ENCODE results near the gene MLKL.

Gene MLKL

DNA sequence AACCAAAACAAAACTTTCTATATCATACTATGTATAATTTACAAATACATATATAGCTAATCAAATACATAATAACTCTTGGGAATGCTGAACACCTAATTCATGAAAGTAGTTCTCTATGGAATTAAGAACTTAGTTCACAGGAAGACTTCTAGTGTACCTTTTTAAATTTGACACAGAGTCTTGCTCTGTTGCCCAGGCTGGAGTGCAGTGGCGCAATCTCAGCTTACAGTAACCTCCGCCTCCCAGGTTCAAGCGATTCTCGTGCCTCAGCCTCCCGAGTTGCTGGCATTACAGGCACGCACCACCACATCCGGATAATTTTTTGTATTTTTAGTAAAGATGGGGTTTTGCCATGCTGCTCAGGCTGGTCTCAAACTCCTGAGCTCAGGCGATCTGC lies 58.7 kb downstream of the MLKL start:
- no peak for DNase-seq

DNA sequence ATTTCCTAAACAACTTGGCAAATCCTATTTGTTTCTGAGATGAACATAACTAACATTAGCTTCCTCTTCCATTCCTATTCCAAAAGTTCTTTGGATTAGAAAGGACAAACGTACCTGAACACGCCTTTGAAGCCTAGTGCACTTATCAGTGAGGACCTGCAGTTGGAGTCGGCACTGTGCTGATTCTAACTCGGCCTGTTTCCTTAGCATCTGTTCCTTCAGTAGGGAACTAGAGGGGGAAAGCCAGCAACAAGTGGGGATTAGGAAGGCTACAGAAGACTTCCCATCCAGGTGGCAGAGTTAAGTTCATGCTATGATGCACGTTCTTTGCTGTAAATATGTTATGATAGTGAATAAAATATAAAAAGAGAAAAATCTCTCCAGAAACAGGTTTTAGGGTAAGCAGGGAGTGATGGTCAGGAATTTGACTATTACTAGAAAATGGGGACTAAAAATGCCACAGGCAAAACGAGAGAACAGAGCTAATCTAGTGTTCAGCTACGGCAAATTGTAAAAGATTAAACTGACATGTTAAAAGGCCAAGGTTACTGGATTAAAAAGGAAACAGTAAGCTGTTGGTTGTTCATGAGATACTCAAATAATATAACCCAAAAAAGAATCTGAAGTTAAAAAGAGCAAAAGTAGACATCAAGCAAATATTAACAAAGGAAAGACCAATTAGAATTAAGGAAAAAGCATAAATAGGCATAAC lies 62.8 kb downstream of the MLKL start:
- no peak for DNase-seq

DNA sequence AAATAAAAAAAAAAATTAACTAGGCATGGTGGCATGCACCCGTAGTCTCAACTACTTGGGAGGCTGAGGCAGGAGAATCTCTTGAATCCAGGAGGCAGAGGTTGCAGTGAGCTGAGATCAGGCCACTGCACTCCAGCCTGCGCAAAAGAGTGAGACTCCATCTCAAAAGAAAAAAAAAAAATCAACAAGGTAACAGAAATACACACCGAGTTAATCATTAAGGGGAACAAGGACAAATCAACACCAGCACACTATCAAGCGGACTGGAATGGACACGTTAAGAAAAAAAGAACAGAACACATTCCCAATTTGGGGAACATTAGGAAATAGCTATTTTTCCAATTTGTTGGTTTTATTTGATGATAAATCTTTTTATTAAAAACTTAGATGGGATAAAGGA lies 65.4 kb downstream of the MLKL start:
- DNase-seq = no peak

DNA sequence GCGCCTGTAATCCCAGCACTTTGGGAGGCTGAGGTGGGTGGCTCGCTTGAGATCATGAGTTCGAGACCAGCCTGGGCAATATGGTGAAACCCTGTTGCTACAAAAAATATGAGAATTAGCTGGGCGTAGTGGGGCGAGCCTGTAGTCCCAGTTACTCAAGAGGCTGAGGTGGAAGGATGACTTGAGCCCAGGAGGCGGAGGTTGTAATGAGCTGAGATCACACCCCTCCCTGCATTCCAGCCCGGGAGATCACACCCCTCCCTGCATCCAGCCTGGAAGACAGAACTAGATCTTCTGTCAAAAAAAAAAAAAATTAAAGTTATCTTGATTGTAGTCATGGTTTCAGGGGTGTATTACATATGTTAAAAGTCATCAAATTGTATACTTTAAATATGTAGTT lies 67.0 kb downstream of the MLKL start:
- no peak for DNase-seq

DNA sequence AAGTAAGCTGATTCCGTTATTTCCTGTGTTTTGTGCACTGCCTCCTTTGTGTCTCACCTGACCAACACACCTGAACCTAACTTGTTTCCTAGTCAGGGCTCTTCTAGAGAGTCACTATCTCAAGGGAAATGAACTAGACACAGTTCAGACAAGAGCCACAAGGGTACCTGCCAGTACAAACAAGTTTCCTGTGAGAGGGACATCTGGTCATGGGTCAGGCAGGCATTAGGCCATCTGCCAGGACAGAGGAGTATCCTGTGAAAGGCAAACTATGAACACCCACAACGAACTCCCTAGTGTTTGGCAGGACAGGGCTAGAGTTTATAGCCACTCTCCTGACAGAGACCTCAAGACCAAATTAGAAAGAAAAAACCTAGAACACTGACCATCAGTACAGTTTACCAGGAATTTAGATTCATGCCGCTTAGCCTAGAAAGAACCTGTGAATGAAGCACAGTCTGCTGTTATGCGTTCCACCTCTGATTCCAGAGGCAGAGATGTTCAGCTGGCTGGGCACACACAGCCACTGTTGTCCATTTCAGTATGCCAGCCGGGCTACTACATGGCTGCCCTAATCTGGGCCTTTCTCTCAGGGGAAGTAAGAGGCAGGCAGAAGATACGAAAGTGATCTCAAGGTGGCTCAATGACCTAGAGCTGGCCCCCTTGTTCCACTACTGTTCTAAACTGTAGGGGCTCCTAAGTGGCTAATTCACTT lies 73.0 kb downstream of the MLKL start:
- no peak for DNase-seq

DNA sequence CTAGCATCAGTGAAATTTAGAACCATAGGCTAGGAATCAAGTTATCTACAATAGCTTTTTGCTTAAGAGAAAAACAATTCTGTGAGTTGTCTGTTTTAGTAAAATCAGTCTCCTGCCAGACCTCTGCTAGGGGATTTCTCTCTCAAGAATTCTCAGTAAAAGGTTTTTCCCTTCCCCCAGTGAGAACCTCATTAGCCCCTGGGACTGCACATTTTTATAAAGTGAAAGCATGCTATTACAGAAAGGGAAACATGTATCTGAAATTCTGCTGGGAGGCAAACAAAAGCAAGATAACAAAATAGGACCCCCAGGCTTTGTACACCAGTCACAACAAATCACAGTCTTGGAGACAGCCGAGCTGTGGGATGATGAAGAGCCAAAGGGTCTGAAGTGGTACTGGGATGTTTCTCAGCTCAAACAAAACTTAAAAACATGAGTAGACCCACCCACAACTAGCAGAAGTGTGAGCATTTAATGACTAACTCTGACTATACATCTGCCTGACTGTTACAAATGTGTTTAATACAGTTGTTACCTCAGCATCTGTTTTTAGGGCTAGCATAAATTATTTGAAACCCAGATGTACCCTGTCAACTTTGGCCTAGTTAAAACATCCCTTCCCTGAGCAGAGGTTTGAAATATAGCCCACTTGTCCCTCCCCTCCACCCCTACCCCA lies 73.8 kb downstream of the MLKL start:
- no peak for DNase-seq

DNA sequence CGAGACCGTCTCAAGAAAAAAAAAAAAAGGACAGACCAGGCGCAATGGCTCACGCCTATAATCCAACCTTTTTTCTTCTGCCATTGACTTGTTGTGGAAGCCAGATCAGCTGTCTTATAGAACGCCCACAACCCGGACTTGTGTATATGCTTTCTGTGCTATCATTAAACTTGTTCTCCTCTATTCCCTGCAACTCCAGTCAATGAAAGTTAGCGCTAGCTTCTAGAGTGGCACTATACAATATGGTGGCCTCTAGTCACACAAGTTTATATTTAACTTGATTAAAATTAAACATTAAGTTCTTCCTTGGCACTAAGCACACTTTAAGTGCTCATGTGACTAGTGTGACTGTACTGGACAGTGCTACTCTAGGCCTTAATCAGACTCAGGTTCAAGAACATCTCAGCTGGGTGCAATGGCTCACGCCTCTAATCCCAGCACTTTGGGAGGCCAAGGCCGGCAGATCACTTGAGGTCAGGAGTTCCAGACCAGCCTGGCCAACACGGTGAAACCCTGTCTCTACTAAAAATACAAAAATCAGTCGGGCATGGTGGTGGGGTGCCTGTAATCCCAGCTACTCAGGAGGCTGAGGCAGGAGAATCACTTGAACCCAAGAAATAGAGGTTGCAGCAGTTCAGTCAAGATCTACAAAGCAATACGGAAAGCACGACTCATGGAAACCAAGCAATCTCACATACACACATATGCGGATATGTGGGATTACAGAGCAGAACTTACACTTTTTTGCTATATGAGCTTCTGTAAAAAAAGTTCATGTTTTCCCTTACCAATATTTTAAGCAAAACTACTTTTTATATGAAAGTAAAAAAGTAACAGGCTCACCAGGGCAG lies 74.9 kb downstream of the MLKL start:
- no peak for DNase-seq

DNA sequence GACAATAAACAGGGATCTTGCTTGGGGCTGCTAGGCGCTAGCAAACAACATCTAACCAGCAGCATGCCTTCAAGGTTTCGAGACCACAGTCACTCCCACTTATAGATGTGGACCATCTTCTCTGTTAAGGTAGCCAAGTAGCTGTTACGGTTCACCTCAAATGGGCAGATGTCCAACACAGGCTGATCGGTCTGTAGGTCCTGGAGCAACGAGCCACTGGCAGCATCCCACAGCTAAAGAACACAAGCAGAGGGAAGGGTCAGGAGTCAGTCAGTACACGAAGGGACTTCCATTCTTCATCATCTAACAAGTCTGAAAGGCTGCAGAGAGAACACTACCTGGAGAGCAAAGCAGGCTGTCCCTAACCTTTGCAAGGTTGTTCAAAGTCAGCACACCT lies 76.8 kb downstream of the MLKL start:
- no peak for DNase-seq

DNA sequence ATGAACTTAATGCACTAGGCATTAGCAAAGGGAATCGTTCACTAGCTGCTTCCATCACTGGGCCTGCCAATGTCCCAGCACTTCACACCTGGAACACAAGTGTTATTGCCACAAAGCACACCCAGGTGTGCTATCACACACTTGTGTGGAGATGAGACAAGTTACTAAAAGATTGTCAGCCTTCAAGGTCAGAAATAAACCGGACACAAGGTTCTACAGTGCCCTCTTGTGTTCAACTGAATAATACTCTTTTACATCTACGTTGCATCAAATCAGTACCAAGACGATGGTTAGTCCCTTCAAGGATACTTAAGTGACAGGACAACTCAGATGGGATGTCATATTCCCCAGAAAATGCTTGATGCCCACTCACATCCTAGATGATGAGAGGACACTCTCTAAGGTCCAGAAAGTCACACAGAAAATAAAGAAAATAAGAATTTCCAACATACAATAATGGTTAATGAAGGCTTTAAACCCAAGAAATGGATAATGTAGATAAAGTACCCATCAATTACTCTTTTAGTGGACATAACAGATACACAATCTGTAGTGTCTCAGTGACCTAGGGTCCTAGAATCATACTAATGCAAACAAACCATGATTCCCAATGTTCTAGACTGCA lies 77.3 kb downstream of the MLKL start:
- peak; percentile 64 for DNase-seq

DNA sequence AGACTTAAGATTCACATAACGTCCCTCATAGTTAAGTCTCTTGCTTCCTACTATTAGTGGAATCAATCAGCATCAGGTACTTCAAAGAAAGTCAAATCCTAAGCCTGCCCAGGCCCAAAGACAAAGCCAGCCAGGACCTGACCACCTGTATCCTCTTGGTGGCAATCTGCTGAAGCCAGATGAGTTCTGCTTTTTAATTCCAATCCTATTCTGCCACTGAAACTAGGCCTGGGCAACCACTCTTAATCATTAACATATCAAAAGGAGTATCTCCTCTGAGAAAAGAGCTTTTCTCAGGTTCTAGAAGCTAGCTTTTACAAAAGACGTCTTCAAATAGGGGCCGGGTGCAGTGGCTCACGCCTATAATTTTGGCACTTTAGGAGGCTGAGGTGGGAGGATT lies 78.7 kb downstream of the MLKL start:
- DNase-seq = no peak
